Naive thymus-derived CD8-positive, alpha-beta T cell (primary cell): Measurements from ENCODE around the gene NFILZ. TPM values are rescaled to one million over a fixed set of nuclear protein-coding genes. Genes with fewer than 3 reads are reported as not detected.
A peak's percentile ranks its signal among the peaks of the same experiment; 100 is the strongest.

ENCODE experiments used
- ATAC-seq, 2 donors: fragments of 150-1000 bp; cut with Tn5 transposase in 1 of 2; sonication (Bioruptor Pico), chemical (Tn5 transposase) in 1 of 2; 1 replicate in 1 of 2; 2 replicates in 1 of 2; pipeline ENCODE4 v1.10.0; 2021; ENCODE audit warnings: mild to moderate bottlenecking in 2 of 2, moderate library complexity in 2 of 2
- POLR2A ChIA-PET: fragments of 350-600 bp; sonication (Branson Sonifier 250); formaldehyde crosslinking; loops from one replicate; lab custom pipeline; 2021; ENCODE audit warnings: antibody characterized with exemption; lab: Charles Lee
- DNase-seq, 10 donors: peaks; one replicate each; pipeline versions ENCODE4 v3.0.0 to v3.0.0-alpha.2; 2020 to 2022
- H3K27ac Mint-ChIP-seq, 10 donors: one replicate each; pipeline ENCODE4 v1.8.0; 2020 to 2022; ENCODE audit warnings: mild to moderate bottlenecking in 10 of 10, mixed read lengths in 10 of 10, moderate library complexity in 4 of 10, inconsistent platforms in 1 of 10
- H3K27me3 Mint-ChIP-seq, 5 donors: one replicate each; pipeline ENCODE4 v1.8.0; 2021 to 2022; ENCODE audit warnings: mixed read lengths in 5 of 5
- H3K36me3 Mint-ChIP-seq, 3 donors: one replicate each; pipeline ENCODE4 v1.8.0; 2020 to 2022; ENCODE audit warnings: mixed read lengths in 3 of 3, mild to moderate bottlenecking in 2 of 3, inconsistent platforms in 1 of 3
- H3K4me1 Mint-ChIP-seq, 4 donors: one replicate each; pipeline ENCODE4 v1.8.0; 2021 to 2022; ENCODE audit warnings: mixed read lengths in 4 of 4
- H3K4me3 Mint-ChIP-seq, 10 donors: one replicate each; pipeline ENCODE4 v1.8.0; 2020 to 2022; ENCODE audit warnings: mild to moderate bottlenecking in 10 of 10, mixed read lengths in 10 of 10, moderate library complexity in 6 of 10, inconsistent platforms in 1 of 10
- H3K9me3 Mint-ChIP-seq, 9 donors: one replicate each; pipeline ENCODE4 v1.8.0; 2020 to 2022; ENCODE audit warnings: mixed read lengths in 9 of 9, mild to moderate bottlenecking in 3 of 9, inconsistent platforms in 1 of 9, moderate library complexity in 1 of 9
- polyA plus RNA-seq, 3 donors: library from polyadenylated mRNA; unstranded; fragments of 300-500 nt; fragmentation: Illumina TruSeq; gene quantifications; one replicate each; pipeline ENCODE4 v1.2.3, GENCODE V29; 2021
- total RNA-seq, 8 experiments: library from RNA in 2 of 8; stranded (reverse) in 2 of 8; gene quantifications; one replicate each; pipeline ENCODE4 v1.2.3 and lab custom pipeline; 2021 to 2026

Gene NFILZ
- total and polyA plus RNA-seq, 5 experiments from 2014 or later: not detected

- POLR2A ChIA-PET: interaction anchor here (0.6 kb wide), 1 partner anchor 186 kb away, joined by 4 read pairs; no protein-coding TSS in a partner anchor
- Mint-ChIP-seq H3K27me3 (no peaks in the 10 kb centered on the region), H3K4me3 (peak overlapping the region in 2 of 10 donors; percentile 22 to 60)
Observed at GRCh38 chr19:8666814-8667405, 36.5 kb downstream of the NFILZ start.

GRCh38 chr19:8673276-8673891 is 43.0 kb downstream of the NFILZ start:
- no peak overlapping the region for H3K4me3 Mint-ChIP-seq
- no peak for ATAC-seq

More at GRCh38 chr19:8666814-8667405, 36.5 kb downstream of the NFILZ start:
- H3K4me1 Mint-ChIP-seq: peaks cover 24 to 75% (median 52%) of the 10 kb centered on the region in 4 donors
- ATAC-seq (no peak), DNase-seq (no peak)
- H3K36me3 Mint-ChIP-seq: peaks cover 0 to 2% (median 0%) of the 10 kb centered on the region in 3 donors
- peak overlapping the region in 3 of 10 donors; percentile 53 to 88 (median 63) for H3K27ac Mint-ChIP-seq
- H3K9me3 Mint-ChIP-seq: peaks cover 0 to 2% (median 0%) of the 10 kb centered on the region in 9 donors

GRCh38 chr19:8675066-8675465 is 44.6 kb downstream of the NFILZ start:
- POLR2A ChIA-PET: no interaction called here
- peaks cover 0 to 14% (median 0%) of the 10 kb centered on the region in 9 donors for H3K9me3 Mint-ChIP-seq
- DNase-seq (no peak), ATAC-seq (peak in 1 of 2 donors; percentile 36)
- H3K4me1 Mint-ChIP-seq: peaks cover 26 to 36% (median 32%) of the 10 kb centered on the region in 4 donors
- peak overlapping the region in 6 of 10 donors; percentile 0 to 60 (median 28) for H3K27ac Mint-ChIP-seq
- no peaks in the 10 kb centered on the region for H3K27me3 Mint-ChIP-seq
- H3K4me3 Mint-ChIP-seq: peak overlapping the region in 3 of 10 donors; percentile 2 to 31 (median 24)
- H3K36me3 Mint-ChIP-seq: no peaks in the 10 kb centered on the region

More at GRCh38 chr19:8673276-8673891, 43.0 kb downstream of the NFILZ start:
- Mint-ChIP-seq H3K27me3 (no peaks in the 10 kb centered on the region), H3K4me1 (peaks cover 26 to 48% (median 34%) of the 10 kb centered on the region in 4 donors), H3K36me3 (no peaks in the 10 kb centered on the region), H3K27ac (peak overlapping the region in 1 of 10 donors; percentile 25), H3K9me3 (peaks cover 0 to 8% (median 0%) of the 10 kb centered on the region in 9 donors)
- POLR2A ChIA-PET: no interaction called here
- DNase-seq: no peak

- ATAC-seq (no peak), DNase-seq (no peak)
- Mint-ChIP-seq H3K4me3 (peak overlapping the region in 1 of 10 donors; percentile 12), H3K4me1 (peaks cover 15 to 29% (median 21%) of the 10 kb centered on the region in 4 donors), H3K27me3 (peaks cover 0 to 1% (median 0%) of the 10 kb centered on the region in 5 donors), H3K9me3 (peaks cover 0 to 14% (median 0%) of the 10 kb centered on the region in 9 donors), H3K27ac (peak overlapping the region in 3 of 10 donors; percentile 10 to 50 (median 16)), H3K36me3 (no peaks in the 10 kb centered on the region)
- POLR2A ChIA-PET: no interaction called here
Observed at GRCh38 chr19:8678244-8678807, 47.9 kb downstream of the NFILZ start.

Other genes with a start within 250 kb of the NFILZ start
- 100 to 1,000 TPM; 108 to 112 TPM for gene RAB11B, start 240.3 kb upstream of the NFILZ start, total RNA-seq
- gene RAB11B, start 240.3 kb upstream of the NFILZ start, polyA plus RNA-seq: 10 to 100 TPM; 46.9 to 73.6 (median 53.9) TPM
- 10 to 100 TPM; 25.8 to 31.4 TPM for gene MARCHF2, start 217.3 kb upstream of the NFILZ start, total RNA-seq
- 10 to 100 TPM; 21.1 to 40.1 (median 38.2) TPM for gene MARCHF2, start 217.3 kb upstream of the NFILZ start, polyA plus RNA-seq
- gene HNRNPM, start 185.7 kb upstream of the NFILZ start, total RNA-seq: 100 to 1,000 TPM; 207 to 227 TPM
- 100 to 1,000 TPM; 214 to 304 (median 217) TPM for gene HNRNPM, start 185.7 kb upstream of the NFILZ start, polyA plus RNA-seq
- 1 to 10 TPM; 3.5 to 4.7 TPM for gene PRAM1, start 128.0 kb upstream of the NFILZ start, total RNA-seq
- under 1 TPM in 2 of 3 donors, not detected in 1; 0.07 to 0.20 TPM for gene PRAM1, start 128.0 kb upstream of the NFILZ start, polyA plus RNA-seq
- 10 to 100 TPM; 70.2 to 73.1 TPM for gene ZNF414, start 116.5 kb upstream of the NFILZ start, total RNA-seq
- gene ZNF414, start 116.5 kb upstream of the NFILZ start, polyA plus RNA-seq: 10 to 100 TPM; 15.2 to 34.2 (median 27.7) TPM
- gene MYO1F, start 53.2 kb upstream of the NFILZ start, total RNA-seq: 10 to 100 TPM; 64.4 to 65.0 TPM
- gene MYO1F, start 53.2 kb upstream of the NFILZ start, polyA plus RNA-seq: 10 to 100 TPM in 1 of 3 donors, 1 to 10 TPM in 2; 4.4 to 30.1 (median 5.6) TPM
- 100 to 1,000 TPM; 190 to 196 TPM for gene ADAMTS10, start 19.9 kb upstream of the NFILZ start, total RNA-seq
- 1 to 10 TPM; 1.2 to 3.4 (median 2.0) TPM for gene ADAMTS10, start 19.9 kb upstream of the NFILZ start, polyA plus RNA-seq
- gene ACTL9, start 68.2 kb downstream of the NFILZ start, total RNA-seq: not detected
- not detected for gene ACTL9, start 68.2 kb downstream of the NFILZ start, polyA plus RNA-seq
- not detected for gene OR2Z1, start 91.0 kb downstream of the NFILZ start, total RNA-seq
- not detected for gene OR2Z1, start 91.0 kb downstream of the NFILZ start, polyA plus RNA-seq
- gene ZNF558, start 201.7 kb downstream of the NFILZ start, total RNA-seq: 10 to 100 TPM; 52.5 to 60.9 TPM
- 10 to 100 TPM in 1 of 3 donors, 1 to 10 TPM in 2; 3.9 to 10.6 (median 6.0) TPM for gene ZNF558, start 201.7 kb downstream of the NFILZ start, polyA plus RNA-seq
- gene MBD3L1, start 201.7 kb downstream of the NFILZ start, total RNA-seq: not detected
- not detected for gene MBD3L1, start 201.7 kb downstream of the NFILZ start, polyA plus RNA-seq